ENCODE results near the gene HDAC8. TPM values are rescaled to one million over a fixed set of nuclear protein-coding genes. Genes with fewer than 3 reads are reported as not detected.

Gene HDAC8
- total RNA-seq, 1 experiment from 2014 or later: 21.4 TPM

DNA sequence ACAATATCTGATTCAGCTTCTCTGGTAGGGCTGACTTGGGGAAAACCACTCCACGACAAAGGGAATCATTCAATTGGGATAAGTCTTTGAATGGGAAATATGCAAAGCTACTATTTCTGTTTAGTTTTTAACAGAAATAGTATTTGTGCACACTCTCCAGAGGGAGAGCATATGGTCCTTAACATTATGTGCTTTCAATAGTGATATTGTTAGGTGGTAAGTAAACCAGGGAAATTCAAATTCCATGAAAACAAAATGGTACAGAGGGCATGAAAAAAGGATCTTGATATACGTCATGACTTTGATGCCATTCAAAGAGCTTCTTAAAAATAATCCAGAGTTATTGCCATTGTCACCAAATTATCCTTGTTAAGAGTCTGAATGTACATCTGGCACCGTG, 219.9 kb downstream of the HDAC8 start:
- peaks cover 2 to 15% (median 7%) of the 10 kb centered on the region in 3 experiments; a peak in 6 of 7 replicates for H3K36me3 Mint-ChIP-seq (ENCODE audit: insufficient read depth in 1 of 3, low read depth in 3 of 3)
- H2BK5ac ChIP-seq (ENCODE audit: insufficient read length, low read length): no peak overlapping the region
- no peak overlapping the region for H3T11ph ChIP-seq (ENCODE audit: low read length)
- H2BK20ac ChIP-seq (ENCODE audit: low read depth, low read length, poor library complexity, severe bottlenecking): no peak overlapping the region
- H3K79me1 ChIP-seq (ENCODE audit: insufficient read depth, low read depth, low read length, poor library complexity, severe bottlenecking): no peaks in the 10 kb centered on the region
- no CpG with 5 or more reads among the region's 3 CpGs for WGBS (ENCODE audit: extremely low coverage, insufficient read length, low lambda C conversion rate)
- no peak overlapping the region for H3K23ac ChIP-seq (ENCODE audit: insufficient read length, low read depth, low read length)
- H2AFZ ChIP-seq (ENCODE audit: low read length): no peak overlapping the region
- TF ChIP-seq, protein P1, sequence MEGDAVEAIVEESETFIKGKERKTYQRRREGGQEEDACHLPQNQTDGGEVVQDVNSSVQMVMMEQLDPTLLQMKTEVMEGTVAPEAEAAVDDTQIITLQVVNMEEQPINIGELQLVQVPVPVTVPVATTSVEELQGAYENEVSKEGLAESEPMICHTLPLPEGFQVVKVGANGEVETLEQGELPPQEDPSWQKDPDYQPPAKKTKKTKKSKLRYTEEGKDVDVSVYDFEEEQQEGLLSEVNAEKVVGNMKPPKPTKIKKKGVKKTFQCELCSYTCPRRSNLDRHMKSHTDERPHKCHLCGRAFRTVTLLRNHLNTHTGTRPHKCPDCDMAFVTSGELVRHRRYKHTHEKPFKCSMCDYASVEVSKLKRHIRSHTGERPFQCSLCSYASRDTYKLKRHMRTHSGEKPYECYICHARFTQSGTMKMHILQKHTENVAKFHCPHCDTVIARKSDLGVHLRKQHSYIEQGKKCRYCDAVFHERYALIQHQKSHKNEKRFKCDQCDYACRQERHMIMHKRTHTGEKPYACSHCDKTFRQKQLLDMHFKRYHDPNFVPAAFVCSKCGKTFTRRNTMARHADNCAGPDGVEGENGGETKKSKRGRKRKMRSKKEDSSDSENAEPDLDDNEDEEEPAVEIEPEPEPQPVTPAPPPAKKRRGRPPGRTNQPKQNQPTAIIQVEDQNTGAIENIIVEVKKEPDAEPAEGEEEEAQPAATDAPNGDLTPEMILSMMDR (conservative IDR thresholded peaks at IDR 0.05): no peak
- H4K20me1 ChIP-seq (ENCODE audit: control insufficient read depth, insufficient read depth, insufficient read length): no peaks in the 10 kb centered on the region
- no peak for DNase-seq
- no peaks in the 10 kb centered on the region for H3K27me3 ChIP-seq (ENCODE audit: insufficient read depth, low read length)
- H3K4ac ChIP-seq (ENCODE audit: low read depth, low read length): no peak overlapping the region
- H3K27me3 Mint-ChIP-seq (ENCODE audit: low read depth): peaks cover 2% of the 10 kb centered on the region; the same call in 1 of the 2 replicates
- H3K56ac ChIP-seq (ENCODE audit: insufficient read length, low read depth, low read length): no peak overlapping the region
- no peak overlapping the region for H3K4me3 Mint-ChIP-seq
- H3K9me3 Mint-ChIP-seq: peaks cover 56 to 63% of the 10 kb centered on the region in 2 experiments
- H3K9ac ChIP-seq (ENCODE audit: extremely low read depth, insufficient read length, low read length): no peak overlapping the region
- peaks cover 35% of the 10 kb centered on the region for H3K9me3 ChIP-seq (ENCODE audit: control insufficient read depth, low read depth, low read length)
- H3K27ac ChIP-seq (ENCODE audit: insufficient read length, low read depth, low read length): no peak overlapping the region
- no peak overlapping the region for H2AK5ac ChIP-seq (ENCODE audit: insufficient read length, low read length)
- H4K91ac ChIP-seq (ENCODE audit: insufficient read length, low read depth, low read length): no peak overlapping the region
- H3K4me1 ChIP-seq (ENCODE audit: insufficient read depth, low read length): no peaks in the 10 kb centered on the region
- H3K23me2 ChIP-seq (ENCODE audit: insufficient read length, low read depth, low read length, poor library complexity, severe bottlenecking): no peaks in the 10 kb centered on the region
- H4K5ac ChIP-seq (ENCODE audit: insufficient read length, low read depth, low read length): no peak overlapping the region
- no peak overlapping the region for H3K27ac Mint-ChIP-seq
- no peak overlapping the region for H3K14ac ChIP-seq (ENCODE audit: insufficient read depth, low read length)
- H3K4me2 ChIP-seq (ENCODE audit: insufficient read depth, insufficient read length, low read length): no peak overlapping the region
- H2BK12ac ChIP-seq (ENCODE audit: insufficient read length, low read depth, low read length): no peak overlapping the region
- H4K8ac ChIP-seq (replicated peaks; ENCODE audit: insufficient read length, low read depth, low read length): no peak overlapping the region
- no peak overlapping the region for H2BK120ac ChIP-seq (ENCODE audit: low read depth, low read length, poor library complexity, severe bottlenecking)
- no peak overlapping the region for H2BK15ac ChIP-seq (ENCODE audit: low read depth, low read length)
- H3K18ac ChIP-seq (ENCODE audit: insufficient read length, low read depth, low read length): no peak overlapping the region
- H3K4me1 Mint-ChIP-seq: peaks cover 4 to 5% of the 10 kb centered on the region in 2 experiments; a peak in 3 of 4 replicates
- H3K79me2 ChIP-seq (ENCODE audit: insufficient read depth, low read length): no peaks in the 10 kb centered on the region
